GM23338 (cell line): ENCODE data around the gene TBX6. TPM values are rescaled to one million over a fixed set of nuclear protein-coding genes. Genes with fewer than 3 reads are reported as not detected.

Source experiments
- ATAC-seq: fragments of 200-7000 bp; cut with Tn5 transposase; 3 replicates; pipeline ENCODE4 v1.9.1; 2020
- DNase-seq: peaks from one replicate; pipeline ENCODE4 v3.0.0-alpha.2; 2015; ENCODE audit warnings: low spot score
- H2AFZ ChIP-seq: fragments of 200-600 bp; sonication (generic); 2 replicates; pipeline ENCODE4 v1.8.0; 2016; ENCODE audit warnings: antibody characterized with exemption, mild to moderate bottlenecking, moderate library complexity
- H3F3A ChIP-seq: fragments of 200-600 bp; sonication (generic); replicated peaks from 2 replicates; pipeline ENCODE4 v1.8.0; 2017; ENCODE audit warnings: antibody characterized with exemption, mixed run types, low read depth
- H3K27ac ChIP-seq: fragments of 200-600 bp; sonication (generic); 2 replicates; pipeline ENCODE4 v1.6.1; 2016; ENCODE audit warnings: low read depth
- H3K27me3 ChIP-seq: fragments of 200-600 bp; sonication (generic); 2 replicates; pipeline ENCODE4 v1.8.0; 2016; ENCODE audit warnings: mild to moderate bottlenecking, mixed run types, moderate library complexity; ENCODE audit not compliant: insufficient read depth
- H3K36me3 ChIP-seq: fragments of 200-600 bp; sonication (generic); 2 replicates; pipeline ENCODE4 v1.8.0; 2016; ENCODE audit warnings: mild to moderate bottlenecking; ENCODE audit not compliant: insufficient read depth
- H3K4me1 ChIP-seq: fragments of 200-600 bp; sonication (generic); 2 replicates; pipeline ENCODE4 v1.8.0; 2016; ENCODE audit warnings: mild to moderate bottlenecking, moderate library complexity; ENCODE audit not compliant: insufficient read depth
- H3K4me2 ChIP-seq: fragments of 200-600 bp; sonication (generic); 2 replicates; pipeline ENCODE4 v1.7.1; 2017; ENCODE audit warnings: mixed run types
- H3K4me3 ChIP-seq: fragments of 200-600 bp; sonication (generic); 2 replicates; pipeline ENCODE4 v1.6.1; 2016; ENCODE audit warnings: mixed run types
- H3K79me2 ChIP-seq: fragments of 200-600 bp; sonication (generic); replicated peaks from 2 replicates; pipeline ENCODE4 v1.8.0; 2017; ENCODE audit warnings: mild to moderate bottlenecking; ENCODE audit not compliant: insufficient read depth
- H3K9me2 ChIP-seq: fragments of 200-600 bp; sonication (generic); 2 replicates; pipeline ENCODE4 v1.8.0; 2017; ENCODE audit not compliant: insufficient read depth
- H4K20me1 ChIP-seq: fragments of 200-600 bp; sonication (generic); replicated peaks from 2 replicates; pipeline ENCODE4 v1.8.0; 2017; ENCODE audit warnings: mild to moderate bottlenecking; ENCODE audit not compliant: insufficient read depth
- H3K27ac Mint-ChIP-seq: 2 replicates; pipeline ENCODE4 v1.8.0; 2020; ENCODE audit warnings: inconsistent platforms, mild to moderate bottlenecking, moderate library complexity, mixed read lengths
- H3K27me3 Mint-ChIP-seq: 3 replicates; pipeline ENCODE4 v1.8.0; 2022; ENCODE audit warnings: low read depth, mild to moderate bottlenecking, moderate library complexity, mixed read lengths, inconsistent platforms; ENCODE audit not compliant: insufficient read depth, poor library complexity
- H3K36me3 Mint-ChIP-seq: 3 replicates; pipeline ENCODE4 v1.8.0; 2021; ENCODE audit warnings: low read depth, mild to moderate bottlenecking, inconsistent platforms, moderate library complexity, mixed read lengths
- H3K4me1 Mint-ChIP-seq: 3 replicates; pipeline ENCODE4 v1.8.0; 2020; ENCODE audit warnings: mild to moderate bottlenecking, inconsistent platforms, mixed read lengths
- H3K4me3 Mint-ChIP-seq: 3 replicates; pipeline ENCODE4 v1.8.0; 2021; ENCODE audit warnings: moderate library complexity, mild to moderate bottlenecking, inconsistent platforms, mixed read lengths
- H3K9me3 Mint-ChIP-seq: 3 replicates; pipeline ENCODE4 v1.8.0; 2020; ENCODE audit warnings: moderate library complexity, mild to moderate bottlenecking, inconsistent platforms, mixed read lengths
- EZH2 ChIP-seq: fragments of 200-600 bp; sonication (generic); IDR thresholded peaks from one replicate; pipeline ENCODE4 v1.8.0; 2017; ENCODE audit warnings: antibody characterized with exemption, mild to moderate bottlenecking, low read depth; ENCODE audit not compliant: unreplicated experiment
- JUNB ChIP-seq: IDR thresholded peaks from one replicate; pipeline ENCODE4 v1.6.1; 2016; ENCODE audit warnings: antibody characterized with exemption; ENCODE audit not compliant: unreplicated experiment
- NANOG ChIP-seq: IDR thresholded peaks from 2 replicates; pipeline ENCODE4 v1.6.1; 2016; ENCODE audit warnings: antibody characterized with exemption, borderline replicate concordance
- POLR2AphosphoS5 ChIP-seq: IDR thresholded peaks from 2 replicates; pipeline ENCODE4 v1.6.1; 2016; ENCODE audit warnings: antibody characterized with exemption, low read depth
- STAT1 ChIP-seq: IDR thresholded peaks from one replicate; pipeline ENCODE4 v1.6.1; 2016; ENCODE audit warnings: antibody characterized with exemption; ENCODE audit not compliant: unreplicated experiment
- ZNF114 ChIP-seq: fragments of 250-450 bp; sonication (Bioruptor Pico); IDR thresholded peaks from 2 replicates; pipeline ENCODE4 v1.5.0; 2020; ENCODE audit warnings: mild to moderate bottlenecking, moderate library complexity
- ZNF331 ChIP-seq: fragments of 250-450 bp; sonication (Bioruptor Pico); IDR thresholded peaks from 2 replicates; pipeline ENCODE4 v1.5.0; 2020; ENCODE audit warnings: low read depth, mild to moderate bottlenecking, moderate library complexity
- polyA plus RNA-seq: library from polyadenylated mRNA; unstranded; fragments of >200 nt; fragmentation: Nextera tagmentation; extraction: Ambion mirVana; gene quantifications from 2 replicates; pipeline ENCODE4 v1.2.1, GENCODE V29; 2016
- total RNA-seq: library from RNA; depleted of rRNA; stranded (reverse); fragments of >200 nt; shearing (Covaris generic); gene quantifications from 2 replicates; pipeline ENCODE4 v1.2.3, GENCODE V29; 2014
- TF ChIP-seq, protein P1 (sequence below): fragments of 250-450 bp; sonication (Bioruptor Pico); IDR thresholded peaks from 2 replicates; pipeline ENCODE4 v1.5.0; 2020; ENCODE audit warnings: mild to moderate bottlenecking, moderate library complexity
- TF ChIP-seq, protein P2 (sequence below): IDR thresholded peaks from 2 replicates; pipeline ENCODE4 v1.6.1; 2016; ENCODE audit warnings: antibody characterized with exemption
- TF ChIP-seq, protein P3 (sequence below), 2 experiments: fragments of 200-600 bp in 1 of 2; sonication (generic) in 1 of 2; conservative IDR thresholded peaks; 2 replicates each; pipeline versions ENCODE4 v1.5.1 to v1.6.1; 2016 to 2017; ENCODE audit warnings: antibody characterized with exemption in 2 of 2, low read depth in 2 of 2, mild to moderate bottlenecking in 2 of 2, moderate library complexity in 1 of 2
- TF ChIP-seq, protein P4 (sequence below): IDR thresholded peaks from one replicate; pipeline ENCODE4 v1.6.1; 2018; ENCODE audit warnings: antibody characterized with exemption; ENCODE audit not compliant: unreplicated experiment

The TBX6 gene
- total and polyA plus RNA-seq, 2 experiments from 2014 or later: 1.1 to 2.4 TPM

DNA sequence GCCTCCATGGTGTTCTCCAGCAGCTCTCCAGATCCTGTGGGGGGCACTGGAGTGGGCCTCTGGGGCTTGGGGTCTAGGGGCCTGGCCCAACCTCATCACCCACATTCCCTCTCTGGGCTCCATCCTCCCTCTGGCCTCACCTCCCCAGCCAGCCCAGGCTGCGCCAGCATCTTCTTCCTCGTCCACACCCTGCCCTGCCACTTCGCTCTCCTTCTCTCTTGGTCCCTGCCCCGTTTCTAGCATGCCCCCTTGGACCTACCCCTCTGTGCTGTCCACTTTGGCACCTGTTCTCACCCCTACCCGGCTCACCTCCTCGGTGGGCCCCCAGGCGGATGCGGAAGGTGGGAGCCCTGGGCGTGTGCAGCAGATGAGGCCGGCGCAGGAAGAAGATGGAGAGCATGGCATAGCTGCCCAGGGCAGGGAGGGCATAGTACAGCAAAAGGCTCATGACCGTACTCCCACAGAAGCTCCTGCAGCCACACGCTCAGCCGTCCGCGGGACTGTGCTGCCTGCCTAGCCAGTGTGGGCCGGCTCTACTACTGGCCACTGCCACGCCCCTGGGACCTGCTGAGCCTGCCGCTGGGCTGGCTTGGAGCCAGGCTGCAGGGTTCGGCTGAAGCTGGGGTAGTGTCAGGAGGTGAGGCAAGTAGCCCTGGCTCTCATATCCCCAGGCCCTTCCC is 21.4 kb upstream of the TBX6 start, which contains the start of gene GDPD3 (continued):
- TF ChIP-seq STAT1 (no peak), EZH2 (no peak), ZNF331 (no peak), NANOG (no peak), JUNB (no peak)
- TF ChIP-seq, protein P1, sequence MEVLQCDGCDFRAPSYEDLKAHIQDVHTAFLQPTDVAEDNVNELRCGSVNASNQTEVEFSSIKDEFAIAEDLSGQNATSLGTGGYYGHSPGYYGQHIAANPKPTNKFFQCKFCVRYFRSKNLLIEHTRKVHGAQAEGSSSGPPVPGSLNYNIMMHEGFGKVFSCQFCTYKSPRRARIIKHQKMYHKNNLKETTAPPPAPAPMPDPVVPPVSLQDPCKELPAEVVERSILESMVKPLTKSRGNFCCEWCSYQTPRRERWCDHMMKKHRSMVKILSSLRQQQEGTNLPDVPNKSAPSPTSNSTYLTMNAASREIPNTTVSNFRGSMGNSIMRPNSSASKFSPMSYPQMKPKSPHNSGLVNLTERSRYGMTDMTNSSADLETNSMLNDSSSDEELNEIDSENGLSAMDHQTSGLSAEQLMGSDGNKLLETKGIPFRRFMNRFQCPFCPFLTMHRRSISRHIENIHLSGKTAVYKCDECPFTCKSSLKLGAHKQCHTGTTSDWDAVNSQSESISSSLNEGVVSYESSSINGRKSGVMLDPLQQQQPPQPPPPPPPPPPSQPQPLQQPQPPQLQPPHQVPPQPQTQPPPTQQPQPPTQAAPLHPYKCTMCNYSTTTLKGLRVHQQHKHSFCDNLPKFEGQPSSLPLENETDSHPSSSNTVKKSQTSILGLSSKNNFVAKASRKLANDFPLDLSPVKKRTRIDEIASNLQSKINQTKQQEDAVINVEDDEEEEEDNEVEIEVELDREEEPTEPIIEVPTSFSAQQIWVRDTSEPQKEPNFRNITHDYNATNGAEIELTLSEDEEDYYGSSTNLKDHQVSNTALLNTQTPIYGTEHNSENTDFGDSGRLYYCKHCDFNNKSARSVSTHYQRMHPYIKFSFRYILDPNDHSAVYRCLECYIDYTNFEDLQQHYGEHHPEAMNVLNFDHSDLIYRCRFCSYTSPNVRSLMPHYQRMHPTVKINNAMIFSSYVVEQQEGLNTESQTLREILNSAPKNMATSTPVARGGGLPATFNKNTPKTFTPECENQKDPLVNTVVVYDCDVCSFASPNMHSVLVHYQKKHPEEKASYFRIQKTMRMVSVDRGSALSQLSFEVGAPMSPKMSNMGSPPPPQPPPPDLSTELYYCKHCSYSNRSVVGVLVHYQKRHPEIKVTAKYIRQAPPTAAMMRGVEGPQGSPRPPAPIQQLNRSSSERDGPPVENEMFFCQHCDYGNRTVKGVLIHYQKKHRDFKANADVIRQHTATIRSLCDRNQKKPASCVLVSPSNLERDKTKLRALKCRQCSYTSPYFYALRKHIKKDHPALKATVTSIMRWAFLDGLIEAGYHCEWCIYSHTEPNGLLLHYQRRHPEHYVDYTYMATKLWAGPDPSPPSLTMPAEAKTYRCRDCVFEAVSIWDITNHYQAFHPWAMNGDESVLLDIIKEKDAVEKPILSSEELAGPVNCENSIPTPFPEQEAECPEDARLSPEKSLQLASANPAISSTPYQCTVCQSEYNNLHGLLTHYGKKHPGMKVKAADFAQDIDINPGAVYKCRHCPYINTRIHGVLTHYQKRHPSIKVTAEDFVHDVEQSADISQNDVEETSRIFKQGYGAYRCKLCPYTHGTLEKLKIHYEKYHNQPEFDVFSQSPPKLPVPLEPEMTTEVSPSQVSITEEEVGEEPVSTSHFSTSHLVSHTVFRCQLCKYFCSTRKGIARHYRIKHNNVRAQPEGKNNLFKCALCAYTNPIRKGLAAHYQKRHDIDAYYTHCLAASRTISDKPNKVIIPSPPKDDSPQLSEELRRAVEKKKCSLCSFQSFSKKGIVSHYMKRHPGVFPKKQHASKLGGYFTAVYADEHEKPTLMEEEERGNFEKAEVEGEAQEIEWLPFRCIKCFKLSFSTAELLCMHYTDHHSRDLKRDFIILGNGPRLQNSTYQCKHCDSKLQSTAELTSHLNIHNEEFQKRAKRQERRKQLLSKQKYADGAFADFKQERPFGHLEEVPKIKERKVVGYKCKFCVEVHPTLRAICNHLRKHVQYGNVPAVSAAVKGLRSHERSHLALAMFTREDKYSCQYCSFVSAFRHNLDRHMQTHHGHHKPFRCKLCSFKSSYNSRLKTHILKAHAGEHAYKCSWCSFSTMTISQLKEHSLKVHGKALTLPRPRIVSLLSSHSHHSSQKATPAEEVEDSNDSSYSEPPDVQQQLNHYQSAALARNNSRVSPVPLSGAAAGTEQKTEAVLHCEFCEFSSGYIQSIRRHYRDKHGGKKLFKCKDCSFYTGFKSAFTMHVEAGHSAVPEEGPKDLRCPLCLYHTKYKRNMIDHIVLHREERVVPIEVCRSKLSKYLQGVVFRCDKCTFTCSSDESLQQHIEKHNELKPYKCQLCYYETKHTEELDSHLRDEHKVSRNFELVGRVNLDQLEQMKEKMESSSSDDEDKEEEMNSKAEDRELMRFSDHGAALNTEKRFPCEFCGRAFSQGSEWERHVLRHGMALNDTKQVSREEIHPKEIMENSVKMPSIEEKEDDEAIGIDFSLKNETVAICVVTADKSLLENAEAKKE (CRISPR knock-in tag): no peak

DNA sequence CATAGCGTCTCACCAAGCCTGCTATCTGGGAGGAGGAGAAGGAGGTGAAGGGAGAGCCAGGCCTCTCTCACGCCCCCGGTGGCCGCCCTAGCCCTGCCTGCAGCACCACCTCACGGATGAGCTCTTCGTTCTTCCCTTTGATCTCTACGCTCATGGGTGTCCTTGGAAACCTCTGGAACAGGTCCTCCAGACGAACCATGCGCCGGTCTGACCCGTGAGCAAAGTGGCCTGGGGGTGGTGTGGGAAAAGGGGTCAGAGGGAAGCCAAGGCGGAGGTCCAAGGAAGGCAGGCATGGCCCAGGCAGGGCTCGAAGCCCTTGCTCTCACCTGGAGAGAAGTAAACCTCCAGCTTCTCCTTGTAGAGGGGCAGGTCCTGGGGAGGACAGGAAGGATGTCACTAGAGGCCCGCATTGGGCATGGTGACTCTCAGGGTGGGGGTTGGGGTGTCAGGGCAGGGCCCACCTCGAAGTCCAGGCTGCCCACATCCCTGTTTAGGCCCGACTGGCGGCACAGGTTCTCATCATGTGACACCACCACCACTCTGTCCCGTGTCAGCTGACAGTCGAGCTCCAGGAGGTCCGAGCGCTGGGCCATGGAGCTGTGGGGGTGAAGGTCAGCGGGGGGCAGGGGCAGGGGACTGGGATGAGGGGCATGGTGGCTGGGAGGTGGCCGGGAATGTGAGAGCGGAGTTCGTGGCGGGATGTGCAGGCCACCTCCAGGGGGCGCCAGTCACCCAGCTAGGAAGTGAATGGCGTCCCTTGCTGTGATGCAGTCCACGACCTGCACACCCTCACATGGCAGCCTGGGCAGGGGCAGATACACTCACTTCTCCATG is 20.7 kb upstream of the TBX6 start:
- ATAC-seq (peak; percentile 93), DNase-seq (peak; percentile 85)
- no peak overlapping the region for H3K27ac ChIP-seq
- H2AFZ ChIP-seq: no peak overlapping the region
- Mint-ChIP-seq H3K27ac (no peak overlapping the region), H3K4me3 (no peak overlapping the region), H3K9me3 (no peaks in the 10 kb centered on the region), H3K4me1 (peaks cover 9% of the 10 kb centered on the region), H3K27me3 (peaks cover 7% of the 10 kb centered on the region), H3K36me3 (no peaks in the 10 kb centered on the region; the same call in 2 of the 3 replicates)
- H4K20me1 ChIP-seq: no peaks in the 10 kb centered on the region
- H3K4me2 ChIP-seq: 0 out of 2 replicates have a peak overlapping the region, but pooled peaks have one; percentile 26
- no peaks in the 10 kb centered on the region for H3K36me3 ChIP-seq
- peaks cover 4% of the 10 kb centered on the region for H3K4me1 ChIP-seq
- no peaks in the 10 kb centered on the region for H3K27me3 ChIP-seq
- H3F3A ChIP-seq: no peaks in the 10 kb centered on the region; the same call in 1 of the 2 replicates
- H3K9me2 ChIP-seq: no peaks in the 10 kb centered on the region
- no peaks in the 10 kb centered on the region for H3K79me2 ChIP-seq
- H3K4me3 ChIP-seq: no peak overlapping the region
- TF ChIP-seq, protein P2, sequence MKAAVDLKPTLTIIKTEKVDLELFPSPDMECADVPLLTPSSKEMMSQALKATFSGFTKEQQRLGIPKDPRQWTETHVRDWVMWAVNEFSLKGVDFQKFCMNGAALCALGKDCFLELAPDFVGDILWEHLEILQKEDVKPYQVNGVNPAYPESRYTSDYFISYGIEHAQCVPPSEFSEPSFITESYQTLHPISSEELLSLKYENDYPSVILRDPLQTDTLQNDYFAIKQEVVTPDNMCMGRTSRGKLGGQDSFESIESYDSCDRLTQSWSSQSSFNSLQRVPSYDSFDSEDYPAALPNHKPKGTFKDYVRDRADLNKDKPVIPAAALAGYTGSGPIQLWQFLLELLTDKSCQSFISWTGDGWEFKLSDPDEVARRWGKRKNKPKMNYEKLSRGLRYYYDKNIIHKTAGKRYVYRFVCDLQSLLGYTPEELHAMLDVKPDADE: no peak
- TF ChIP-seq, protein P3, sequence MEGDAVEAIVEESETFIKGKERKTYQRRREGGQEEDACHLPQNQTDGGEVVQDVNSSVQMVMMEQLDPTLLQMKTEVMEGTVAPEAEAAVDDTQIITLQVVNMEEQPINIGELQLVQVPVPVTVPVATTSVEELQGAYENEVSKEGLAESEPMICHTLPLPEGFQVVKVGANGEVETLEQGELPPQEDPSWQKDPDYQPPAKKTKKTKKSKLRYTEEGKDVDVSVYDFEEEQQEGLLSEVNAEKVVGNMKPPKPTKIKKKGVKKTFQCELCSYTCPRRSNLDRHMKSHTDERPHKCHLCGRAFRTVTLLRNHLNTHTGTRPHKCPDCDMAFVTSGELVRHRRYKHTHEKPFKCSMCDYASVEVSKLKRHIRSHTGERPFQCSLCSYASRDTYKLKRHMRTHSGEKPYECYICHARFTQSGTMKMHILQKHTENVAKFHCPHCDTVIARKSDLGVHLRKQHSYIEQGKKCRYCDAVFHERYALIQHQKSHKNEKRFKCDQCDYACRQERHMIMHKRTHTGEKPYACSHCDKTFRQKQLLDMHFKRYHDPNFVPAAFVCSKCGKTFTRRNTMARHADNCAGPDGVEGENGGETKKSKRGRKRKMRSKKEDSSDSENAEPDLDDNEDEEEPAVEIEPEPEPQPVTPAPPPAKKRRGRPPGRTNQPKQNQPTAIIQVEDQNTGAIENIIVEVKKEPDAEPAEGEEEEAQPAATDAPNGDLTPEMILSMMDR (conservative IDR thresholded peaks at IDR 0.05; ENCODE audit: low read depth in 2 of 2): peak; percentile 52 to 90
- TF ChIP-seq POLR2AphosphoS5: no peak
- TF ChIP-seq ZNF114 (CRISPR knock-in tag): no peak
- TF ChIP-seq, protein P4, sequence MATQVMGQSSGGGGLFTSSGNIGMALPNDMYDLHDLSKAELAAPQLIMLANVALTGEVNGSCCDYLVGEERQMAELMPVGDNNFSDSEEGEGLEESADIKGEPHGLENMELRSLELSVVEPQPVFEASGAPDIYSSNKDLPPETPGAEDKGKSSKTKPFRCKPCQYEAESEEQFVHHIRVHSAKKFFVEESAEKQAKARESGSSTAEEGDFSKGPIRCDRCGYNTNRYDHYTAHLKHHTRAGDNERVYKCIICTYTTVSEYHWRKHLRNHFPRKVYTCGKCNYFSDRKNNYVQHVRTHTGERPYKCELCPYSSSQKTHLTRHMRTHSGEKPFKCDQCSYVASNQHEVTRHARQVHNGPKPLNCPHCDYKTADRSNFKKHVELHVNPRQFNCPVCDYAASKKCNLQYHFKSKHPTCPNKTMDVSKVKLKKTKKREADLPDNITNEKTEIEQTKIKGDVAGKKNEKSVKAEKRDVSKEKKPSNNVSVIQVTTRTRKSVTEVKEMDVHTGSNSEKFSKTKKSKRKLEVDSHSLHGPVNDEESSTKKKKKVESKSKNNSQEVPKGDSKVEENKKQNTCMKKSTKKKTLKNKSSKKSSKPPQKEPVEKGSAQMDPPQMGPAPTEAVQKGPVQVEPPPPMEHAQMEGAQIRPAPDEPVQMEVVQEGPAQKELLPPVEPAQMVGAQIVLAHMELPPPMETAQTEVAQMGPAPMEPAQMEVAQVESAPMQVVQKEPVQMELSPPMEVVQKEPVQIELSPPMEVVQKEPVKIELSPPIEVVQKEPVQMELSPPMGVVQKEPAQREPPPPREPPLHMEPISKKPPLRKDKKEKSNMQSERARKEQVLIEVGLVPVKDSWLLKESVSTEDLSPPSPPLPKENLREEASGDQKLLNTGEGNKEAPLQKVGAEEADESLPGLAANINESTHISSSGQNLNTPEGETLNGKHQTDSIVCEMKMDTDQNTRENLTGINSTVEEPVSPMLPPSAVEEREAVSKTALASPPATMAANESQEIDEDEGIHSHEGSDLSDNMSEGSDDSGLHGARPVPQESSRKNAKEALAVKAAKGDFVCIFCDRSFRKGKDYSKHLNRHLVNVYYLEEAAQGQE: no peak
